Glutamatergic neuron (in vitro differentiated cells): Measurements from ENCODE around the gene FSTL5. TPM values are rescaled to one million over a fixed set of nuclear protein-coding genes. Genes with fewer than 3 reads are reported as not detected.

Experiments used
- DNase-seq: peaks from one replicate; pipeline ENCODE4 v3.0.0; 2022
- H3K27ac Mint-ChIP-seq: one replicate; pipeline ENCODE4 v1.8.0; 2020; ENCODE audit warnings: mild to moderate bottlenecking, mixed read lengths, inconsistent platforms; ENCODE audit not compliant: unreplicated experiment
- H3K27me3 Mint-ChIP-seq: one replicate; pipeline ENCODE4 v1.8.0; 2020; ENCODE audit warnings: mild to moderate bottlenecking, moderate library complexity, mixed read lengths, inconsistent platforms; ENCODE audit not compliant: unreplicated experiment
- H3K36me3 Mint-ChIP-seq: one replicate; pipeline ENCODE4 v1.8.0; 2020; ENCODE audit warnings: mild to moderate bottlenecking, mixed read lengths, inconsistent platforms; ENCODE audit not compliant: unreplicated experiment
- H3K4me1 Mint-ChIP-seq: one replicate; pipeline ENCODE4 v1.8.0; 2020; ENCODE audit warnings: mild to moderate bottlenecking, low read depth, mixed read lengths, inconsistent platforms; ENCODE audit not compliant: unreplicated experiment
- H3K4me3 Mint-ChIP-seq: one replicate; pipeline ENCODE4 v1.8.0; 2020; ENCODE audit warnings: mild to moderate bottlenecking, mixed read lengths, inconsistent platforms; ENCODE audit not compliant: unreplicated experiment
- H3K9me3 Mint-ChIP-seq: one replicate; pipeline ENCODE4 v1.8.0; 2020; ENCODE audit warnings: mild to moderate bottlenecking, moderate library complexity, mixed read lengths, inconsistent platforms; ENCODE audit not compliant: unreplicated experiment
- total RNA-seq: library from RNA; stranded (reverse); fragmentation: NEBNext Ultra II Directional; extraction: Animal tissue kit (Norgen Biotek cat#: 25700); gene quantifications from one replicate; pipeline ENCODE4 v1.2.1, GENCODE V29; 2021; ENCODE audit not compliant: unreplicated experiment
- TF ChIP-seq, protein P1 (sequence below): fragments of 200-600 bp; sonication (generic); IDR thresholded peaks from one replicate; pipeline ENCODE4 v1.5.0; 2021; ENCODE audit not compliant: partially characterized antibody, unreplicated experiment

Gene FSTL5
- total RNA-seq, 1 donor from 2014 or later: 9.2 TPM

DNA sequence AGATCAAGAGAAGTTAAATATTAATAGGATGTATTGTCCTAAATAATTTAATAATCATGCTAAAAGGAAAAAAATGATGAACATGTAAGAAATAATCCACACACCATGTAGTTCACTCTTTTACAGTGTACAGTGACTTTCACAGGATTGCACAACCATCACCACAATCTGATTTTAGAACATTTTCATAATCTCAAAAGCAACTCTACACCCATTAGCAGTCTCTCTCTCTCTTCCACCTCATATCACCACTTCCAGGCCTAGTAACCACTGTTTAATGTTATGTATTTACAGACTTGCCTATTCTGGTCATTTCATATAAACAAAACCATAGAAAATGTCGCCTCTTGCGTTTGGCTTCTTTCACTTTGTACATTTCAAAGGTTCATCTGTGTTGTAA, 153.4 kb downstream of the FSTL5 start:
- Mint-ChIP-seq H3K9me3 (no peaks in the 10 kb centered on the region), H3K27ac (no peak overlapping the region), H3K4me1 (no peaks in the 10 kb centered on the region), H3K27me3 (no peaks in the 10 kb centered on the region), H3K36me3 (no peaks in the 10 kb centered on the region), H3K4me3 (no peak overlapping the region)
- TF ChIP-seq, protein P1, sequence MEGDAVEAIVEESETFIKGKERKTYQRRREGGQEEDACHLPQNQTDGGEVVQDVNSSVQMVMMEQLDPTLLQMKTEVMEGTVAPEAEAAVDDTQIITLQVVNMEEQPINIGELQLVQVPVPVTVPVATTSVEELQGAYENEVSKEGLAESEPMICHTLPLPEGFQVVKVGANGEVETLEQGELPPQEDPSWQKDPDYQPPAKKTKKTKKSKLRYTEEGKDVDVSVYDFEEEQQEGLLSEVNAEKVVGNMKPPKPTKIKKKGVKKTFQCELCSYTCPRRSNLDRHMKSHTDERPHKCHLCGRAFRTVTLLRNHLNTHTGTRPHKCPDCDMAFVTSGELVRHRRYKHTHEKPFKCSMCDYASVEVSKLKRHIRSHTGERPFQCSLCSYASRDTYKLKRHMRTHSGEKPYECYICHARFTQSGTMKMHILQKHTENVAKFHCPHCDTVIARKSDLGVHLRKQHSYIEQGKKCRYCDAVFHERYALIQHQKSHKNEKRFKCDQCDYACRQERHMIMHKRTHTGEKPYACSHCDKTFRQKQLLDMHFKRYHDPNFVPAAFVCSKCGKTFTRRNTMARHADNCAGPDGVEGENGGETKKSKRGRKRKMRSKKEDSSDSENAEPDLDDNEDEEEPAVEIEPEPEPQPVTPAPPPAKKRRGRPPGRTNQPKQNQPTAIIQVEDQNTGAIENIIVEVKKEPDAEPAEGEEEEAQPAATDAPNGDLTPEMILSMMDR: no peak
- DNase-seq: no peak

DNA sequence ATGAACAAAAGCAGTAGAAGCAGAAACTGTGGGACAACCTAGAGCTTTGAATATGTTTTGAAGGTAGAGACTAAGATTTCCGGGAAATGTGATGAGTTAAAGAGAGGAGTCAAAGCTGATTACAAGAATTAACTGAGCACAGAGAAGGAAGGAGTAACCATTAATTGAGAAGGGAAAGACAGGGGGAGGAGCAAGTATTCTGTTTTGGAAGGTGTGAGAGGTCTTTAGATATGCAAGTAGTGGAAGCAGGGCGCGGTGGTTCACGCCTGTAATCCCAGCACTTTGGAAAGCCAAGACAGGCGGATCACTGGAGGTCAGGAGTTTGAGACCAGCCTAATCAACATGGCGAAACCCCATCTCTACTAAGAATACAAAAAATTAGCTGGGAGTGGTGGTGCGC, 171.5 kb downstream of the FSTL5 start:
- TF ChIP-seq, protein P1: no peak
- no peak for DNase-seq
- Mint-ChIP-seq H3K4me3 (no peak overlapping the region), H3K27ac (no peak overlapping the region), H3K36me3 (no peaks in the 10 kb centered on the region), H3K27me3 (no peaks in the 10 kb centered on the region), H3K9me3 (no peaks in the 10 kb centered on the region), H3K4me1 (no peaks in the 10 kb centered on the region)

DNA sequence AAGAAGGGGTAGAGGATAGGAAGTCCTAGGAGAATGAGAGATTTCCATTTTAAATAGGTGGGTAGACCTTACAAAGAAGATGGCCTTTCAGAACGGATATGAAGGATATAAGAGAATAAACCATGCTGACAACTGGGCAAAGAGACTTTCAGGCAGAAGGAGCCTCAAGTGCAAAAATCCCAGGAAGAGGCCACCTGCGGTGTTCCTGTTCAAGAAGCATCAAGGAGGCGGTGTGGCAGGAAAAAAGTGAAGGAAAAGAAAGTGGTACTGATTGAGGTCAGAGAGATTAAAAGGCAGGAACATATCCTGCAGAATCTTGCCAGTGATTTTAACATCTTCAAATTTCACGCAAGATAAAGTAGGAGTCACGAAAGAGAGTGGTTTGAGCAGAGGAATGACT, 172.0 kb downstream of the FSTL5 start:
- H3K9me3 Mint-ChIP-seq: no peaks in the 10 kb centered on the region
- no peaks in the 10 kb centered on the region for H3K4me1 Mint-ChIP-seq
- H3K4me3 Mint-ChIP-seq: no peak overlapping the region
- TF ChIP-seq, protein P1: no peak
- no peak for DNase-seq
- no peaks in the 10 kb centered on the region for H3K27me3 Mint-ChIP-seq
- H3K27ac Mint-ChIP-seq: no peak overlapping the region
- no peaks in the 10 kb centered on the region for H3K36me3 Mint-ChIP-seq

DNA sequence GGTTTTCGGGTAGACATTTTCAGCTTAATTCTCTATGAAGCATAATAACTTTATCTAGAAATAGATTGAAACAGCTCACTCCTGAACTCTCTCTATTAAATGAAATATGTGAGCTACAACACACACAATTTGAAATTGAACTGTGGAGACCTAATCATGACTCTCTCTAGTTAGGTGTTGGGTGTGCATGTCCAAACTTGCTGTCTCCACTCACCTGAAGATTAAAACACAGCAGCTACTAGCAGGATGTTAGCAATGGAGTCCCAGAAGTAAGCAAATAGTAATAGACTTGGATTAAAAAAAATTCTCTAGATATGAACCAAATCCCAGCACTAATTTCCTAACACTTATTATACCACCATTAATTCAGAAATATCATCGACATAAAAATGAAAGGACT, 173.1 kb downstream of the FSTL5 start:
- DNase-seq: no peak
- Mint-ChIP-seq H3K9me3 (no peaks in the 10 kb centered on the region), H3K36me3 (no peaks in the 10 kb centered on the region), H3K4me3 (no peak overlapping the region), H3K27ac (no peak overlapping the region), H3K4me1 (no peaks in the 10 kb centered on the region), H3K27me3 (no peaks in the 10 kb centered on the region)
- TF ChIP-seq, protein P1: no peak

DNA sequence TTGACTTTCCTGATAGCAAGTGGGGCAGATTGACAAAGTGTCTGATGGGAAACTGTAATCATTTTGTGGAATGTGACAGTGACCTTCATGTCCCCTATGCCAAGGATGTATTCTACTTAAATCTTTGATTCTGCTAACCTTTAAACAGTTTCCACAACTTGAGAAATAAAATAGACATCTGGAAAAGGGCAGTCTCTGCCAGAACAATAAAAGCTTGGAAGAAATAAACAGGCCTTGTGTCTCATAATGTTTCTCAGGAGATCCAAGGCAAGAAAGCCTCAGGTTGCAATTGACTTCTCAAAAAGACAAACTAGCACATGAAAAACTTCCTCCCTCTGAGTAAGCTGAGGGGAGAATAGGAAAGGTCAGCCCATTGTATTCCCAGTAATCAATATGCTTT, 174.9 kb downstream of the FSTL5 start:
- Mint-ChIP-seq H3K36me3 (no peaks in the 10 kb centered on the region), H3K27ac (no peak overlapping the region), H3K27me3 (no peaks in the 10 kb centered on the region), H3K4me3 (no peak overlapping the region), H3K4me1 (no peaks in the 10 kb centered on the region), H3K9me3 (no peaks in the 10 kb centered on the region)
- TF ChIP-seq, protein P1: no peak
- DNase-seq: no peak
